ENCODE results near the gene CD22. TPM values are rescaled to one million over a fixed set of nuclear protein-coding genes. Genes with fewer than 3 reads are reported as not detected.

Gene CD22
- total RNA-seq (2022): not detected in 2 replicates
- Bru-seq, nascent RNA: percentile 5 among the genes with signal in this experiment
- not detected for BruChase-seq, experiment 1, labeled RNA remaining after a 2-hour chase
- percentile 9 among the genes with signal in this experiment for BruChase-seq, experiment 2, labeled RNA remaining after a 6-hour chase
- long read RNA-seq: 0 reads

DNA sequence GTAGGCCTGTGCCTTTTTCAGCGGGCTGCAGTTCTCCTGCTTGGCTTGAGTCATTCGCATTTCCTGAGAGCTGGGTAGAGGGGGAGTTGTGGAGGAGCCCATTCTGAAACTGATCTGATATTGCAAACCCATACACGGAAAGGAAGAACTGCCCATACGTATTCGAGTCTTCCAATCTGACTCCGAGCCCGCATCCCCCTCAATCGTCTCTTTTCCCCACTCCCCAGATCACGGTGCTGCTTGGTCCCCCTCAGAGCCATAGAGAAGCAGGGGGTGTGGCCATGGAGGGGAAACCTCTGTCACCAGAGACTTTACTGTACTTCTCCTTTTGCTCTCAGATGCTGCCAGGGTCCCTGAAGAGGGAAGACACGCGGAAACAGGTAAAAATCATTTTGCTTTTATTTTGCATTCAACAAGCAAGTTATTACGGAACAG lies at the start of gene CD22:
CD22 (plus strand) TSS at position 337 of the 435 bp plus-strand sequence. CDS start 2,854 bp downstream, outside the sequence.
- intact Hi-C loops (cut with micrococcal nuclease; ENCODE audit: unreplicated experiment): no loop called here
- ChIA-PET CTCF (no interaction called here), POLR2A (no interaction called here)
- H3K4me1 Mint-ChIP-seq (ENCODE audit: low read depth, unreplicated experiment): peaks cover 6% of the 10 kb centered on the region
- no peaks in the 10 kb centered on the region; the same call in 1 of the 2 replicates for H3K27me3 ChIP-seq (replicated peaks; ENCODE audit: control insufficient read depth, insufficient read depth, low read length)
- no peaks in the 10 kb centered on the region for H3K36me3 ChIP-seq (ENCODE audit: control insufficient read depth, insufficient read depth, low read length)
- H3K9me3 ChIP-seq: no peaks in the 10 kb centered on the region
- DNase-seq: no peak
- H3K4me1 ChIP-seq: no peaks in the 10 kb centered on the region
- H3K4me3 ChIP-seq (ENCODE audit: low read depth, low read length): no peak within 1 kb of the TSS
- no peak within 1 kb of the TSS for H3K27ac Mint-ChIP-seq (ENCODE audit: unreplicated experiment)
- H3K36me3 Mint-ChIP-seq (ENCODE audit: insufficient read depth, unreplicated experiment): no peaks in the 10 kb centered on the region
- H3K9me3 Mint-ChIP-seq (ENCODE audit: unreplicated experiment): no peaks in the 10 kb centered on the region
- no peak within 1 kb of the TSS for H3K4me3 Mint-ChIP-seq (ENCODE audit: unreplicated experiment)
- TF ChIP-seq, protein P1, sequence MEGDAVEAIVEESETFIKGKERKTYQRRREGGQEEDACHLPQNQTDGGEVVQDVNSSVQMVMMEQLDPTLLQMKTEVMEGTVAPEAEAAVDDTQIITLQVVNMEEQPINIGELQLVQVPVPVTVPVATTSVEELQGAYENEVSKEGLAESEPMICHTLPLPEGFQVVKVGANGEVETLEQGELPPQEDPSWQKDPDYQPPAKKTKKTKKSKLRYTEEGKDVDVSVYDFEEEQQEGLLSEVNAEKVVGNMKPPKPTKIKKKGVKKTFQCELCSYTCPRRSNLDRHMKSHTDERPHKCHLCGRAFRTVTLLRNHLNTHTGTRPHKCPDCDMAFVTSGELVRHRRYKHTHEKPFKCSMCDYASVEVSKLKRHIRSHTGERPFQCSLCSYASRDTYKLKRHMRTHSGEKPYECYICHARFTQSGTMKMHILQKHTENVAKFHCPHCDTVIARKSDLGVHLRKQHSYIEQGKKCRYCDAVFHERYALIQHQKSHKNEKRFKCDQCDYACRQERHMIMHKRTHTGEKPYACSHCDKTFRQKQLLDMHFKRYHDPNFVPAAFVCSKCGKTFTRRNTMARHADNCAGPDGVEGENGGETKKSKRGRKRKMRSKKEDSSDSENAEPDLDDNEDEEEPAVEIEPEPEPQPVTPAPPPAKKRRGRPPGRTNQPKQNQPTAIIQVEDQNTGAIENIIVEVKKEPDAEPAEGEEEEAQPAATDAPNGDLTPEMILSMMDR (IDR thresholded peaks at IDR 0.05; ENCODE audit: insufficient read depth in 1 of 2, low read depth in 1 of 2, low read length in 1 of 2, severe bottlenecking in 1 of 2, unreplicated experiment in 1 of 2): no peak
- no TSS peak for BruUV-seq (replicated peaks)
- peaks cover 9% of the 10 kb centered on the region for H3K27me3 Mint-ChIP-seq (ENCODE audit: insufficient read depth, unreplicated experiment)

DNA sequence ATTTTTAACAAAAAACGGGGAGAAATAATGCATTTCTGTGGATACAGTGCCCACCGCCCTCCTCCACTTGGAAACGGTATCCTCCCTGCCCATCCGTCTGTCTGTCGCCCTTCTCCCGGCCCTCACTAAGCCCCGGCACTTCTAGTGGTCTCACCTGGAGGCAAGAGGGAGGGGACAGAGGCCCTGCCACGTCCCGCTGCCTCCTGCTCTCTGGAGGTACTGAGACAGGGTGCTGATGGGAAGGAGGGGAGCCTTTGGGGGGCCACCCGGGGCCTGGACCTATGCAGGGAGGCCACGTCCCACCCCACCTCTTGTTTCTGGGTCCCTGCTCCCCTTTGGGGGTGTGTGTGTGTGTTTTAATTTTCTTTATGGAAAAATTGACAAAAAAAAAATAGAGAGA lies 49.6 kb upstream of the CD22 start:
- DNase-seq: no peak
- Mint-ChIP-seq H3K27me3 (ENCODE audit: insufficient read depth, unreplicated experiment) (peaks cover 4% of the 10 kb centered on the region), H3K4me3 (ENCODE audit: unreplicated experiment) (no peak overlapping the region), H3K27ac (ENCODE audit: unreplicated experiment) (no peak overlapping the region), H3K9me3 (ENCODE audit: unreplicated experiment) (no peaks in the 10 kb centered on the region), H3K4me1 (ENCODE audit: low read depth, unreplicated experiment) (peaks cover 8% of the 10 kb centered on the region), H3K36me3 (ENCODE audit: insufficient read depth, unreplicated experiment) (peaks cover 47% of the 10 kb centered on the region)
- Histone ChIP-seq H3K9me3 (no peaks in the 10 kb centered on the region), H3K27me3 (replicated peaks; ENCODE audit: control insufficient read depth, insufficient read depth, low read length) (no peaks in the 10 kb centered on the region), H3K4me1 (no peaks in the 10 kb centered on the region), H3K4me3 (ENCODE audit: low read depth, low read length) (no peak overlapping the region), H3K36me3 (ENCODE audit: control insufficient read depth, insufficient read depth, low read length) (no peaks in the 10 kb centered on the region)
- intact Hi-C loops (cut with micrococcal nuclease; ENCODE audit: unreplicated experiment): no loop called here
- BruUV-seq (replicated peaks): TSS peak; percentile 63
- POLR2A ChIA-PET: no interaction called here
- CTCF ChIA-PET: interaction anchor here (2.8 kb wide), 1 partner anchor 10 kb away, joined by 10 read pairs; no protein-coding TSS in a partner anchor
- TF ChIP-seq, protein P1 (IDR thresholded peaks at IDR 0.05; ENCODE audit: insufficient read depth in 1 of 2, low read depth in 1 of 2, low read length in 1 of 2, severe bottlenecking in 1 of 2, unreplicated experiment in 1 of 2): no peak

DNA sequence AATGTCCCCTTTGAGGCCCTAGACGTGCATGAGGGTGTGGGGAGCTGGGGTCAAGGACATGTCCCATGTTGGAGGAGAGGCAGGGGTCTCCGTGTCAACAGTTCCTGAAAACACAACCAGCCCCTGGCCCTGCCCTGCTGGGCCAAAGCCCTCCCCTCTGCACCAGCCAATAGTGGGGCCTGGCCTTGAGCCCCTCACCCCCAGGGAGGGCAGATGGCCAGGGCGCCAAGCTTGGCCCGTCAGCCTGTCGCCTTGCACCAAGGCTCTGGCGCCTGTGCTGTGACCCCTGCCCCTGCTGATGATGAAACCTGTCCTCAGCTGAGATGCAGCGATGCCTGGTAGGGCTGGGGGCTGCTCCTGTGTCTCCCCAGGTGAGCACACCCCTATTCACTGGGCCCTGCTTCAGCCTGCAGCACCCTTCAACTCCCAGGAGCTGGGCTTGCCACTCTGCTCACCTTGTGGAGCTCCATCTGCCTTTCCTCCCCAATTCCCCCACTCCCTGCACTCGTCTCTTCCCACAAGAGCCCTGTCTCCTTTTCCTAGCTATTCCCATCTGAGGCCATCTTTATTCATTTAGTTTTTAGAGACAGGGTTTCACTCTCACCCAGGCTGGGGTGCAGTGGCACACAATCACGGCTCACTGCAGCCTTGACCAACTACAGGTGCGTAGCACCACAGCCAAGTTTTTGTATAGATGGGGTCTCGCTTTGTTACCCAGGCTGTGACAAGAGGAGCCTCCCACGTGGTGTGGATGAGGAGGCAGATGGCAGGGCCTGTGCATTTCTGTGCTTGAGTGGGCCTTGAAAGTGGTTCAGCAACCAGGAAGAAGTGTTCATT lies 48.8 kb upstream of the CD22 start:
- no TSS peak for BruUV-seq (replicated peaks)

More for the DNA sequence above, 48.8 kb upstream of the CD22 start:
- Histone ChIP-seq H3K27me3 (replicated peaks; ENCODE audit: control insufficient read depth, insufficient read depth, low read length) (no peaks in the 10 kb centered on the region), H3K4me1 (no peaks in the 10 kb centered on the region), H3K4me3 (ENCODE audit: low read depth, low read length) (no peak overlapping the region), H3K36me3 (ENCODE audit: control insufficient read depth, insufficient read depth, low read length) (no peaks in the 10 kb centered on the region), H3K9me3 (no peaks in the 10 kb centered on the region)
- no peak overlapping the region for H3K4me3 Mint-ChIP-seq (ENCODE audit: unreplicated experiment)
- peaks cover 8% of the 10 kb centered on the region for H3K4me1 Mint-ChIP-seq (ENCODE audit: low read depth, unreplicated experiment)
- TF ChIP-seq, protein P1 (IDR thresholded peaks at IDR 0.05; ENCODE audit: insufficient read depth in 1 of 2, low read depth in 1 of 2, low read length in 1 of 2, severe bottlenecking in 1 of 2, unreplicated experiment in 1 of 2): no peak
- intact Hi-C loops (cut with micrococcal nuclease; ENCODE audit: unreplicated experiment): no loop called here
- DNase-seq: no peak
- ChIA-PET CTCF (interaction anchor here (0.6 to 2.8 kb wide), 2 partner anchors 10 to 127 kb away, joined by 3 to 10 read pairs; no protein-coding TSS in a partner anchor), POLR2A (no interaction called here)
- H3K27ac Mint-ChIP-seq (ENCODE audit: unreplicated experiment): no peak overlapping the region
- no peaks in the 10 kb centered on the region for H3K9me3 Mint-ChIP-seq (ENCODE audit: unreplicated experiment)
- H3K27me3 Mint-ChIP-seq (ENCODE audit: insufficient read depth, unreplicated experiment): peaks cover 4% of the 10 kb centered on the region
- H3K36me3 Mint-ChIP-seq (ENCODE audit: insufficient read depth, unreplicated experiment): peaks cover 38% of the 10 kb centered on the region
